H9 (cell line): ENCODE data around the gene TMEM164. TPM values are rescaled to one million over a fixed set of nuclear protein-coding genes. Genes with fewer than 3 reads are reported as not detected.

Source experiments
- DNase-seq: peaks from one replicate; pipeline ENCODE4 v3.0.0-alpha.2; 2017
- H2AFZ ChIP-seq: one replicate; pipeline ENCODE4 v1.6.1; 2013; ENCODE audit warnings: mild to moderate bottlenecking, low read length, control low read depth, moderate library complexity
- H2AK5ac ChIP-seq: 2 replicates; pipeline ENCODE4 v1.6.1; 2013; ENCODE audit warnings: low read length, control low read depth, mixed read lengths; ENCODE audit not compliant: insufficient read length
- H2BK120ac ChIP-seq: one replicate; pipeline ENCODE4 v1.6.1; 2013; ENCODE audit warnings: low read depth, mild to moderate bottlenecking, low read length, control low read depth, inconsistent platforms; ENCODE audit not compliant: poor library complexity, severe bottlenecking
- H2BK12ac ChIP-seq: 2 replicates; pipeline ENCODE4 v1.6.1; 2013; ENCODE audit warnings: low read length, control low read depth, mixed read lengths, low read depth; ENCODE audit not compliant: insufficient read length
- H2BK15ac ChIP-seq: 2 replicates; pipeline ENCODE4 v1.6.1; 2013; ENCODE audit warnings: low read depth, low read length, control low read depth
- H2BK20ac ChIP-seq: one replicate; pipeline ENCODE4 v1.6.1; 2013; ENCODE audit warnings: low read depth, mild to moderate bottlenecking, low read length, control low read depth, inconsistent platforms; ENCODE audit not compliant: poor library complexity, severe bottlenecking
- H2BK5ac ChIP-seq: 2 replicates; pipeline ENCODE4 v1.6.1; 2013; ENCODE audit warnings: low read length, control low read depth, mixed read lengths; ENCODE audit not compliant: insufficient read length
- H3K14ac ChIP-seq: 2 replicates; pipeline ENCODE4 v1.6.1; 2013; ENCODE audit warnings: low read length, control low read depth; ENCODE audit not compliant: insufficient read depth
- H3K18ac ChIP-seq: 2 replicates; pipeline ENCODE4 v1.6.1; 2013; ENCODE audit warnings: low read depth, mild to moderate bottlenecking, mixed read lengths, low read length, control low read depth; ENCODE audit not compliant: insufficient read length
- H3K23ac ChIP-seq: 2 replicates; pipeline ENCODE4 v1.6.1; 2013; ENCODE audit warnings: low read length, control low read depth, mixed read lengths, low read depth; ENCODE audit not compliant: insufficient read length
- H3K23me2 ChIP-seq: 2 replicates; pipeline ENCODE4 v1.6.1; 2013; ENCODE audit warnings: low read depth, mild to moderate bottlenecking, mixed read lengths, low read length, control low read depth; ENCODE audit not compliant: insufficient read length, poor library complexity, severe bottlenecking
- H3K27ac ChIP-seq: 2 replicates; pipeline ENCODE4 v1.5.1; 2013; ENCODE audit warnings: low read length, control low read depth, mixed read lengths, low read depth; ENCODE audit not compliant: insufficient read length
- H3K27me3 ChIP-seq: 2 replicates; pipeline ENCODE4 v1.6.1; 2013; ENCODE audit warnings: low read length, control low read depth, inconsistent platforms; ENCODE audit not compliant: insufficient read depth
- H3K4ac ChIP-seq: 2 replicates; pipeline ENCODE4 v1.6.1; 2013; ENCODE audit warnings: low read depth, mild to moderate bottlenecking, control low read depth, inconsistent platforms, low read length, moderate library complexity
- H3K4me1 ChIP-seq: 2 replicates; pipeline ENCODE4 v1.6.1; 2013; ENCODE audit warnings: low read length, control low read depth, inconsistent platforms; ENCODE audit not compliant: insufficient read depth
- H3K4me2 ChIP-seq: 2 replicates; pipeline ENCODE4 v1.6.1; 2013; ENCODE audit warnings: low read length, control low read depth, mixed read lengths; ENCODE audit not compliant: insufficient read length, insufficient read depth
- H3K56ac ChIP-seq: 2 replicates; pipeline ENCODE4 v1.6.1; 2013; ENCODE audit warnings: low read depth, mild to moderate bottlenecking, mixed read lengths, low read length, control low read depth; ENCODE audit not compliant: insufficient read length
- H3K79me1 ChIP-seq: 2 replicates; pipeline ENCODE4 v1.6.1; 2013; ENCODE audit warnings: low read depth, mild to moderate bottlenecking, moderate library complexity, low read length, control low read depth, inconsistent platforms; ENCODE audit not compliant: insufficient read depth, poor library complexity, severe bottlenecking
- H3K79me2 ChIP-seq: 2 replicates; pipeline ENCODE4 v1.6.1; 2013; ENCODE audit warnings: low read length, control low read depth, inconsistent platforms; ENCODE audit not compliant: insufficient read depth
- H3K9ac ChIP-seq: 2 replicates; pipeline ENCODE4 v1.6.1; 2013; ENCODE audit warnings: low read length, control low read depth, mixed read lengths; ENCODE audit not compliant: insufficient read length; ENCODE audit errors: extremely low read depth
- H3K9me3 ChIP-seq: one replicate; pipeline ENCODE4 v1.6.1; 2013; ENCODE audit warnings: low read depth, low read length, inconsistent platforms; ENCODE audit not compliant: control insufficient read depth
- H3T11ph ChIP-seq: one replicate; pipeline ENCODE4 v1.6.1; 2013; ENCODE audit warnings: mild to moderate bottlenecking, low read length, control low read depth, inconsistent platforms
- H4K20me1 ChIP-seq: one replicate; pipeline ENCODE4 v1.6.1; 2013; ENCODE audit not compliant: control insufficient read depth, insufficient read length, insufficient read depth
- H4K5ac ChIP-seq: 2 replicates; pipeline ENCODE4 v1.6.1; 2013; ENCODE audit warnings: low read depth, mild to moderate bottlenecking, mixed read lengths, low read length, control low read depth; ENCODE audit not compliant: insufficient read length
- H4K8ac ChIP-seq: replicated peaks from 2 replicates; pipeline ENCODE4 v1.6.1; 2013; ENCODE audit warnings: low read length, control low read depth, mixed read lengths, low read depth; ENCODE audit not compliant: insufficient read length
- H4K91ac ChIP-seq: 2 replicates; pipeline ENCODE4 v1.6.1; 2013; ENCODE audit warnings: low read depth, mild to moderate bottlenecking, moderate library complexity, mixed read lengths, low read length, control low read depth; ENCODE audit not compliant: insufficient read length
- H3K27ac Mint-ChIP-seq, 3 experiments: 2 replicates in 2 of 3; 3 replicates in 1 of 3; pipeline ENCODE4 v1.8.0; 2020 to 2021; ENCODE audit warnings: mixed read lengths in 3 of 3, mild to moderate bottlenecking in 1 of 3, moderate library complexity in 1 of 3
- H3K27me3 Mint-ChIP-seq: 2 replicates; pipeline ENCODE4 v1.8.0; 2021; ENCODE audit warnings: low read depth, mild to moderate bottlenecking, moderate library complexity, mixed read lengths
- H3K36me3 Mint-ChIP-seq, 3 experiments: 2 replicates in 2 of 3; 3 replicates in 1 of 3; pipeline ENCODE4 v1.8.0; 2020 to 2021; ENCODE audit warnings: low read depth in 3 of 3, mixed read lengths in 3 of 3; ENCODE audit not compliant: insufficient read depth in 1 of 3
- H3K4me1 Mint-ChIP-seq, 2 experiments: 2 replicates each; pipeline ENCODE4 v1.8.0; 2020; ENCODE audit warnings: mixed read lengths in 2 of 2
- H3K4me3 Mint-ChIP-seq, 2 experiments: 2 replicates in 1 of 2; 3 replicates in 1 of 2; pipeline ENCODE4 v1.8.0; 2020 to 2021; ENCODE audit warnings: mild to moderate bottlenecking in 2 of 2, mixed read lengths in 2 of 2, moderate library complexity in 1 of 2
- H3K9me3 Mint-ChIP-seq, 2 experiments: 2 replicates in 1 of 2; 3 replicates in 1 of 2; pipeline ENCODE4 v1.8.0; 2020; ENCODE audit warnings: mild to moderate bottlenecking in 2 of 2, mixed read lengths in 2 of 2, moderate library complexity in 1 of 2
- CTCF ChIP-seq: fragments of 200-600 bp; sonication (generic); conservative IDR thresholded peaks from 3 replicates; pipeline ENCODE4 v1.8.0; 2021; ENCODE audit warnings: antibody characterized with exemption, mild to moderate bottlenecking
- WGBS: extraction: QIAGEN DNeasy Blood & Tissue Kit; methylation state at CpG from one replicate; pipeline ENCODE4 v1.1.7; 2013; ENCODE audit warnings: missing lambda C conversion rate, low lambda C conversion rate, mixed read lengths; ENCODE audit not compliant: insufficient read length; ENCODE audit errors: extremely low coverage; 5-methylcytosine and 5-hydroxymethylcytosine counted together
- total RNA-seq: library from RNA; stranded (reverse); gene quantifications from 2 replicates; pipeline ENCODE4 v1.2.1, GENCODE V29; 2021

Gene TMEM164
- total RNA-seq, 1 experiment from 2014 or later: 30.4 TPM

GRCh38 chrX:110118530-110118929 lies 115.6 kb downstream of the TMEM164 start:
- no peak overlapping the region for H4K8ac ChIP-seq
- no peak for DNase-seq
- H3K27me3 ChIP-seq: no peaks in the 10 kb centered on the region
- TF ChIP-seq CTCF: no peak
- no peak overlapping the region for H3K4ac ChIP-seq
- no peaks in the 10 kb centered on the region for H3K9me3 ChIP-seq
- no peaks in the 10 kb centered on the region for H3K9me3 Mint-ChIP-seq
- no peak overlapping the region for H3K56ac ChIP-seq
- no peak overlapping the region for H3K18ac ChIP-seq
- no peaks in the 10 kb centered on the region for H4K20me1 ChIP-seq
- H4K91ac ChIP-seq: no peak overlapping the region
- H3K14ac ChIP-seq: no peak overlapping the region
- H3K9ac ChIP-seq: no peak overlapping the region
- no peak overlapping the region for H3K27ac ChIP-seq
- no peaks in the 10 kb centered on the region for H3K79me2 ChIP-seq
- H3K36me3 Mint-ChIP-seq: peaks cover 0 to 4% (median 0%) of the 10 kb centered on the region in 3 experiments; a peak in 2 of 7 replicates
- no peak overlapping the region for H3K27ac Mint-ChIP-seq
- no peak overlapping the region for H2BK120ac ChIP-seq
- no peak overlapping the region for H2AK5ac ChIP-seq
- H3K4me3 Mint-ChIP-seq: no peak overlapping the region
- no peak overlapping the region for H3K4me2 ChIP-seq
- WGBS: no CpG with 5 or more reads among the region's 4 CpGs
- no peak overlapping the region for H3T11ph ChIP-seq
- H3K23ac ChIP-seq: no peak overlapping the region
- no peaks in the 10 kb centered on the region for H3K27me3 Mint-ChIP-seq
- no peak overlapping the region for H4K5ac ChIP-seq
- H3K23me2 ChIP-seq: no peaks in the 10 kb centered on the region
- no peaks in the 10 kb centered on the region for H3K4me1 ChIP-seq
- H2AFZ ChIP-seq: no peak overlapping the region
- no peak overlapping the region for H2BK15ac ChIP-seq
- no peak overlapping the region for H2BK5ac ChIP-seq
- H2BK12ac ChIP-seq: no peak overlapping the region
- no peaks in the 10 kb centered on the region for H3K79me1 ChIP-seq
- no peak overlapping the region for H2BK20ac ChIP-seq
- H3K4me1 Mint-ChIP-seq: peaks cover 3 to 4% of the 10 kb centered on the region in 2 experiments; a peak in 2 of 4 replicates
